ENCODE measurements around the gene TLR3. TPM values are rescaled to one million over a fixed set of nuclear protein-coding genes. Genes with fewer than 3 reads are reported as not detected.
"Not testable (repeated sequence)": the region's sequence is repeated elsewhere in the genome, so short reads cannot be mapped to it uniquely, and the experiment has no call there.

TLR3 gene
- total RNA-seq, 1 experiment from 2014 or later = 8.0 TPM

- H3K4me1 Mint-ChIP-seq (ENCODE audit: low read depth, unreplicated experiment) = no peaks in the 10 kb centered on the region
- TF ChIP-seq CTCF (IDR thresholded peaks at IDR 0.05; ENCODE audit: unreplicated experiment) = no peak
- no peak overlapping the region for H3K27ac Mint-ChIP-seq (ENCODE audit: unreplicated experiment)
- intact Hi-C loops (cut with micrococcal nuclease; ENCODE audit: unreplicated experiment) = no loop called here
- peaks cover 16% of the 10 kb centered on the region for H3K27me3 Mint-ChIP-seq (ENCODE audit: unreplicated experiment)
- H3K36me3 Mint-ChIP-seq (ENCODE audit: insufficient read depth, unreplicated experiment) = no peaks in the 10 kb centered on the region
- H3K9me3 Mint-ChIP-seq (ENCODE audit: low read depth, unreplicated experiment) = peaks cover 3% of the 10 kb centered on the region
- no TSS peak for BruUV-seq (replicated peaks)
- no peak for DNase-seq
- CTCF ChIA-PET = no interaction called here
- no peak overlapping the region for H3K4me3 Mint-ChIP-seq (ENCODE audit: low read depth, unreplicated experiment)
Measured at GRCh38 chr4:186032259-186032658, 36.7 kb upstream of the TLR3 start.

GRCh38 chr4:186033027-186033426 lies 35.9 kb upstream of the TLR3 start:
- BruUV-seq (replicated peaks) = no TSS peak
- H3K27ac Mint-ChIP-seq (ENCODE audit: unreplicated experiment) = no peak overlapping the region
- H3K36me3 Mint-ChIP-seq (ENCODE audit: insufficient read depth, unreplicated experiment) = no peaks in the 10 kb centered on the region
- no peaks in the 10 kb centered on the region for H3K4me1 Mint-ChIP-seq (ENCODE audit: low read depth, unreplicated experiment)
- intact Hi-C loops (cut with micrococcal nuclease; ENCODE audit: unreplicated experiment) = no loop called here
- CTCF ChIA-PET = no interaction called here
- H3K27me3 Mint-ChIP-seq (ENCODE audit: unreplicated experiment) = peaks cover 16% of the 10 kb centered on the region
- H3K4me3 Mint-ChIP-seq (ENCODE audit: low read depth, unreplicated experiment) = no peak overlapping the region
- DNase-seq = no peak
- no peak for TF ChIP-seq CTCF (IDR thresholded peaks at IDR 0.05; ENCODE audit: unreplicated experiment)
- peaks cover 3% of the 10 kb centered on the region for H3K9me3 Mint-ChIP-seq (ENCODE audit: low read depth, unreplicated experiment)

GRCh38 chr4:186034613-186035012 lies 34.3 kb upstream of the TLR3 start:
- H3K27ac Mint-ChIP-seq (ENCODE audit: unreplicated experiment); H3K9me3 Mint-ChIP-seq (ENCODE audit: low read depth, unreplicated experiment); H3K4me3 Mint-ChIP-seq (ENCODE audit: low read depth, unreplicated experiment); BruUV-seq (replicated peaks); DNase-seq; CTCF ChIA-PET; H3K36me3 Mint-ChIP-seq (ENCODE audit: insufficient read depth, unreplicated experiment); H3K4me1 Mint-ChIP-seq (ENCODE audit: low read depth, unreplicated experiment): not testable (repeated sequence)
- intact Hi-C loops (cut with micrococcal nuclease; ENCODE audit: unreplicated experiment) = loop anchor here (5.0 kb wide), 1 partner anchor 142 kb away; no protein-coding TSS in a partner anchor
- H3K27me3 Mint-ChIP-seq (ENCODE audit: unreplicated experiment) = peaks cover 16% of the 10 kb centered on the region

DNA sequence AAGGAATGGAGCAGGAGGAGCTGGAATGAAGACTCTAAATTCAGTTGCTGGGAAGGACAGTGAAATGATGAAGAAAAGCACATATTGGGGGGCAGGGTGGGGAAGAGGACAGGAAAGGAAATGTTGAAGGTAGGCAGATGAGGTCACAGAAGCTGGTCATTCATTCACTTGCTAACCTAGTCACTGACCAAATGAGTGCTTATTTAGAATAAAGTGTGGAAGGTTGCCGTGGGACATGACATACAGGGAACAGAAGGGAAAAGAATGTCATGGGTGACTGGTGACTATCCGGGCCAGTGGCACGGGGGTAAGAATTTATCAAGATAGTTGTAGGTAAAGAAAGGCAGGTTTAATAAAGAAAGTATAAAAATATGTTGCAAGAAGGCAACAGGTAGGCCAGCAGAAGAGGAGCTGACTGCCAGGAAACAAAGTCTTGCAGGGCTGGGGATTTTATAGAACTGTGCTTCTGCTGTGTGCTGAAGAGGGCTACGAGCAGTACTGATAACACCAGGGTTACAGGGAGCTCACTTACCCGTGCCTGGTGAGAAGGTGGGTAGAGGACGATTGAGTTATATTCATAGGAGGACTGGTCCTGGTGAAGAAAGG lies 31.9 kb upstream of the TLR3 start:
- H3K4me3 Mint-ChIP-seq (ENCODE audit: low read depth, unreplicated experiment) = no peak overlapping the region
- peaks cover 3% of the 10 kb centered on the region for H3K9me3 Mint-ChIP-seq (ENCODE audit: low read depth, unreplicated experiment)
- no peaks in the 10 kb centered on the region for H3K36me3 Mint-ChIP-seq (ENCODE audit: insufficient read depth, unreplicated experiment)
- no peak overlapping the region for H3K27ac Mint-ChIP-seq (ENCODE audit: unreplicated experiment)
- CTCF ChIA-PET = interaction anchor here (0.7 to 2.1 kb wide), 6 partner anchors 15 to 997 kb away, joined by 4 to 23 read pairs (median 6); no protein-coding TSS in a partner anchor
- no peaks in the 10 kb centered on the region for H3K27me3 Mint-ChIP-seq (ENCODE audit: unreplicated experiment)
- no peaks in the 10 kb centered on the region for H3K4me1 Mint-ChIP-seq (ENCODE audit: low read depth, unreplicated experiment)
- intact Hi-C loops (cut with micrococcal nuclease; ENCODE audit: unreplicated experiment) = loop anchor here (5.0 kb wide), 1 partner anchor 145 kb away; no protein-coding TSS in a partner anchor
- DNase-seq = no peak
- no peak for TF ChIP-seq CTCF (IDR thresholded peaks at IDR 0.05; ENCODE audit: unreplicated experiment)
- BruUV-seq (replicated peaks) = no TSS peak

Measured in Calu3 (cell line).